Neural cell (in vitro differentiated cells): ENCODE measurements around the gene JADE2. TPM values are rescaled to one million over a fixed set of nuclear protein-coding genes. Genes with fewer than 3 reads are reported as not detected.
"Not testable (repeated sequence)": the region's sequence is repeated elsewhere in the genome, so short reads cannot be mapped to it uniquely, and the experiment has no call there.

ENCODE experiments used
- H2AFZ ChIP-seq: fragments of 200-600, 300-800 bp; sonication (generic), shearing (Covaris generic); 2 replicates; pipeline ENCODE4 v1.6.0; 2014; ENCODE audit warnings: low read depth, mild to moderate bottlenecking, antibody characterized with exemption, low read length, moderate library complexity
- H3F3A ChIP-seq: fragments of 200-600 bp; shearing (Covaris generic); 2 replicates; pipeline ENCODE4 v1.6.1; 2016; ENCODE audit warnings: mild to moderate bottlenecking, moderate library complexity, mixed read lengths, antibody characterized with exemption, low read length; ENCODE audit not compliant: insufficient read depth, poor library complexity, severe bottlenecking
- H3K27ac ChIP-seq: fragments of 200-600, 300-800 bp; sonication (generic), shearing (Covaris generic); 2 replicates; pipeline ENCODE4 v1.5.1; 2014; ENCODE audit warnings: mild to moderate bottlenecking, low read length, moderate library complexity
- H3K27me3 ChIP-seq: fragments of 300-800, 200-600 bp; sonication (generic), shearing (Covaris generic); 2 replicates; pipeline ENCODE4 v1.6.0; 2014; ENCODE audit warnings: mild to moderate bottlenecking, low read depth, low read length, moderate library complexity; ENCODE audit not compliant: insufficient read depth
- H3K36me3 ChIP-seq: fragments of 300-800, 200-600 bp; sonication (generic), shearing (Covaris generic); 2 replicates; pipeline ENCODE4 v1.5.1; 2014; ENCODE audit warnings: mild to moderate bottlenecking, antibody characterized with exemption, low read length, moderate library complexity; ENCODE audit not compliant: insufficient read depth
- H3K4me2 ChIP-seq: fragments of 300-800, 200-600 bp; sonication (generic), shearing (Covaris generic); 2 replicates; pipeline ENCODE4 v1.6.0; 2014; ENCODE audit warnings: mild to moderate bottlenecking, low read length
- H3K4me3 ChIP-seq: fragments of 300-800, 200-600 bp; sonication (generic), shearing (Covaris generic); 2 replicates; pipeline ENCODE4 v1.5.1; 2014; ENCODE audit warnings: mild to moderate bottlenecking, low read length, moderate library complexity
- H3K79me2 ChIP-seq: fragments of 200-600 bp; shearing (Covaris generic); replicated peaks from 2 replicates; pipeline ENCODE4 v1.6.0; 2014; ENCODE audit warnings: mild to moderate bottlenecking, low read length, moderate library complexity; ENCODE audit not compliant: insufficient read depth
- H3K9ac ChIP-seq: fragments of 300-800, 200-600 bp; sonication (generic), shearing (Covaris generic); 2 replicates; pipeline ENCODE4 v1.6.1; 2016; ENCODE audit warnings: mild to moderate bottlenecking, low read length, mixed read lengths
- H3K9me2 ChIP-seq: fragments of 200-600 bp; shearing (Covaris generic); 2 replicates; pipeline ENCODE4 v1.6.1; 2016; ENCODE audit warnings: mild to moderate bottlenecking, low read length, mixed read lengths; ENCODE audit not compliant: insufficient read depth
- H3K9me3 ChIP-seq: fragments of 200-600, 300-800 bp; sonication (generic), shearing (Covaris generic); 2 replicates; pipeline ENCODE4 v1.6.1; 2016; ENCODE audit warnings: mild to moderate bottlenecking, mixed run types, low read length, moderate library complexity, mixed read lengths
- H4K20me1 ChIP-seq: fragments of 200-600 bp; shearing (Covaris generic); 2 replicates; pipeline ENCODE4 v1.6.1; 2016; ENCODE audit warnings: mild to moderate bottlenecking, mixed run types; ENCODE audit not compliant: insufficient read depth
- EP300 ChIP-seq: fragments of 450-650 bp; conservative IDR thresholded peaks from 2 replicates; pipeline ENCODE4 v1.6.1; 2014; ENCODE audit warnings: antibody characterized with exemption, mild to moderate bottlenecking, moderate library complexity; ENCODE audit not compliant: poor library complexity, severe bottlenecking
- EZH2 ChIP-seq: fragments of 200-600, 300-800 bp; shearing (Covaris generic), sonication (generic); IDR thresholded peaks from 2 replicates; pipeline ENCODE4 v1.6.1; 2014; ENCODE audit warnings: antibody characterized with exemption, low read length, borderline replicate concordance, mild to moderate bottlenecking; ENCODE audit not compliant: insufficient read depth, poor library complexity, severe bottlenecking
- MXI1 ChIP-seq: fragments of 450-650 bp; conservative IDR thresholded peaks from 2 replicates; pipeline ENCODE4 v1.6.1; 2014; ENCODE audit warnings: antibody characterized with exemption, mild to moderate bottlenecking; ENCODE audit not compliant: poor library complexity, severe bottlenecking
- POLR2AphosphoS5 ChIP-seq: IDR thresholded peaks from 2 replicates; pipeline ENCODE4 v1.6.1; 2012
- RAD21 ChIP-seq: fragments of 450-650 bp; conservative IDR thresholded peaks from 2 replicates; pipeline ENCODE4 v1.6.1; 2014; ENCODE audit warnings: antibody characterized with exemption, mild to moderate bottlenecking, moderate library complexity
- TAF1 ChIP-seq: IDR thresholded peaks from 2 replicates; pipeline ENCODE4 v1.6.1; 2012; ENCODE audit warnings: low read depth
- polyA plus RNA-seq: library from polyadenylated mRNA; depleted of rRNA; stranded (reverse); fragments of >200 nt; gene quantifications from 2 replicates; pipeline ENCODE4 v1.2.3, GENCODE V29; 2014
- TF ChIP-seq, protein P1 (sequence below): IDR thresholded peaks from 2 replicates; pipeline ENCODE4 v1.6.1; 2012; ENCODE audit warnings: borderline replicate concordance
- TF ChIP-seq, protein P2 (sequence below): fragments of 450-650 bp; IDR thresholded peaks from 2 replicates; pipeline ENCODE4 v1.5.1; 2014; ENCODE audit warnings: antibody characterized with exemption, mild to moderate bottlenecking, moderate library complexity; ENCODE audit not compliant: poor library complexity, severe bottlenecking

Gene JADE2
- polyA plus RNA-seq, 1 donor from 2014 or later = 1.9 TPM

DNA sequence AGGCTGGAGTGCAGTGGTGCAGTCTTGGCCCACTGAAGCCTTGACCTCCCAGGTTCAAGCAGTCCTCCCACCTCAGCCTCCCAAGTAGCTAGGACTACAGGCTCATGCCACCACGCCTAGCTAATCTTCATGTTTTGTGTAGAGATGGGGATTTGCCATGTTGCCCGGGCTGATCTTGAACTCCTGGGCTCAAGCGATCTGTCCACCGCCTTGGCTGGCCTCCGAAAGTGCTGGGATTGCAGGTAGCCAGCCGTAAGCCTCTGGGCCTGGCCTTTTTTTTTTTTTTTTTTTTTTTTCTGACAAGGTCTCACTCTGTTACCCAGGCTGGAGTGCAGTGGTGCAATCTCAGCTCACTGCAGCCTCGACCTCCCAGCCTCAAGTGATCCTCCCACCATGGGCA is 27.2 kb downstream of the JADE2 start:
- H2AFZ ChIP-seq, H3K9me3 ChIP-seq, H3K9me2 ChIP-seq, H4K20me1 ChIP-seq, H3K27ac ChIP-seq, H3K4me3 ChIP-seq, H3K36me3 ChIP-seq, H3F3A ChIP-seq, H3K4me2 ChIP-seq, H3K27me3 ChIP-seq, H3K9ac ChIP-seq, H3K79me2 ChIP-seq: not testable (repeated sequence)

DNA sequence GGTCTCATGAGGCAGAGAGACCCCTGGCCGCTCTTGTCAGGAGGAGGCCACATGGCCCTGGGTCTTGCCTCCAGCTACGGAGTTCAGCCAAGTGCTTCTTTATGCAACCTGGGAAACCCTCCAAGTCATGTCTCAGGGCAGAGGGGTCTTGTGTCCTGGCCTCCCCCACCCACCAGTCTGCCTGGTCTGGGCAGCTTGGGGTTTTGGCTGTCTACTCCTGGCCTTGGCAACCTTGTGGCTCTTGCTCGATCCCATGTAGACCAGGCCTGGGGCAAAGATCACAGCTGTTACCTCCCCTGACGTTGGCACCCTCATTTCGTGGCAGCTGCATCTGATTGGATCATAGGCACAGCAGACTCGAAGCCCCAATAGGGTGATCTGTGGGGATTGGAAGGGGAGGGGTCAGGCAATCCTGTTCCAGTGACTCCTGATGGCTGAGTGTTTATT is 28.4 kb downstream of the JADE2 start:
- H3K27ac ChIP-seq = no peak overlapping the region
- H3F3A ChIP-seq = no peaks in the 10 kb centered on the region
- no peaks in the 10 kb centered on the region for H3K27me3 ChIP-seq
- H3K4me2 ChIP-seq = no peak overlapping the region
- H3K9me3 ChIP-seq = no peaks in the 10 kb centered on the region
- H3K4me3 ChIP-seq = no peak overlapping the region
- H3K79me2 ChIP-seq = no peaks in the 10 kb centered on the region
- no peak for TF ChIP-seq EZH2
- no peak for TF ChIP-seq TAF1
- no peak for TF ChIP-seq EP300
- no peak for TF ChIP-seq MXI1
- no peaks in the 10 kb centered on the region for H3K36me3 ChIP-seq
- H3K9ac ChIP-seq = no peak overlapping the region
- no peak overlapping the region for H2AFZ ChIP-seq
- no peaks in the 10 kb centered on the region for H3K9me2 ChIP-seq
- no peaks in the 10 kb centered on the region for H4K20me1 ChIP-seq

DNA sequence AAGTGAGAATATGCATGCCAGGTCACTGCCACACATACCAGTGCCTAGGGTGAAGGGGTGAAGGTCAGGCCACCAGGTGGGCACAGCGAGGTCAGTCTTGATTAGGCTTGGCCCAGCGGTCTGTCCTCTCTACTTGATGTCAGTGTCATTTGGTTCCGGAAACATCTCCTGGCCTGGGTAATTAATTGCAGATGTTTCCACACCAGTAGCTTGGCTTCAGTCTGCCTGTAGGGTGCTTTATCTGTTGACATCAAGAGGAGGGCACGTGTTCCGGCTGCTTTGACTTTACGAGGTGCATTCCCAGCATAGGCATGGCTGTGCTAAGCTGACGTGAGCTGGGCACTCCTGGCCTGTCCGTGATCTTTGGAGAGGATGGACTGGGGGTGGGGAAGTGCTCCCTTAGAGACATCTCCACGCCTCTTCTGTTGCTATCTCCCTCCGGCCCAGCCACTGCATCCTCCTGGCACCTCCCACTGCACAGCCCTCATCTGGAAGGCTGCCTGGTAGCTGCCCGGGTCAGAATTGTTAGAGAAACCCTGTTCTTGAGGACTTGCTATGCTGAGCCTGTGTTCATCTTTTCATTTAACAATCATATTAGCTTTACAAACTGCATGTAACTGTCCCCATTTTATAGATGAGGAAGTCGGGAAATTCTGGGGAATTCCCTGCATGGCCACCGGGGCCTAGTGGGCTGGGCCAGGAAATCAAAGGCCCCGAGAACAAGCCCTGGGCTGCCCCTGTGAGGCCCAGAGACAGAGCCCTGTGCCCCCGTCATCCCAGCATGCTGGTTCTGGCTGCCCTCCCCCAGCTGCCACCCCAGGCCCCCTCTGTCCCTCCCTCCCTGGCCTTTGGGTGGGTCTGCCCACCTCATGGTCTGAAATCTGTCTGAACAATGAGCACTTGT is 29.1 kb downstream of the JADE2 start:
- H2AFZ ChIP-seq = no peak overlapping the region

More for the DNA sequence above, 29.1 kb downstream of the JADE2 start:
- no peaks in the 10 kb centered on the region for H3K27me3 ChIP-seq
- TF ChIP-seq, protein P1, sequence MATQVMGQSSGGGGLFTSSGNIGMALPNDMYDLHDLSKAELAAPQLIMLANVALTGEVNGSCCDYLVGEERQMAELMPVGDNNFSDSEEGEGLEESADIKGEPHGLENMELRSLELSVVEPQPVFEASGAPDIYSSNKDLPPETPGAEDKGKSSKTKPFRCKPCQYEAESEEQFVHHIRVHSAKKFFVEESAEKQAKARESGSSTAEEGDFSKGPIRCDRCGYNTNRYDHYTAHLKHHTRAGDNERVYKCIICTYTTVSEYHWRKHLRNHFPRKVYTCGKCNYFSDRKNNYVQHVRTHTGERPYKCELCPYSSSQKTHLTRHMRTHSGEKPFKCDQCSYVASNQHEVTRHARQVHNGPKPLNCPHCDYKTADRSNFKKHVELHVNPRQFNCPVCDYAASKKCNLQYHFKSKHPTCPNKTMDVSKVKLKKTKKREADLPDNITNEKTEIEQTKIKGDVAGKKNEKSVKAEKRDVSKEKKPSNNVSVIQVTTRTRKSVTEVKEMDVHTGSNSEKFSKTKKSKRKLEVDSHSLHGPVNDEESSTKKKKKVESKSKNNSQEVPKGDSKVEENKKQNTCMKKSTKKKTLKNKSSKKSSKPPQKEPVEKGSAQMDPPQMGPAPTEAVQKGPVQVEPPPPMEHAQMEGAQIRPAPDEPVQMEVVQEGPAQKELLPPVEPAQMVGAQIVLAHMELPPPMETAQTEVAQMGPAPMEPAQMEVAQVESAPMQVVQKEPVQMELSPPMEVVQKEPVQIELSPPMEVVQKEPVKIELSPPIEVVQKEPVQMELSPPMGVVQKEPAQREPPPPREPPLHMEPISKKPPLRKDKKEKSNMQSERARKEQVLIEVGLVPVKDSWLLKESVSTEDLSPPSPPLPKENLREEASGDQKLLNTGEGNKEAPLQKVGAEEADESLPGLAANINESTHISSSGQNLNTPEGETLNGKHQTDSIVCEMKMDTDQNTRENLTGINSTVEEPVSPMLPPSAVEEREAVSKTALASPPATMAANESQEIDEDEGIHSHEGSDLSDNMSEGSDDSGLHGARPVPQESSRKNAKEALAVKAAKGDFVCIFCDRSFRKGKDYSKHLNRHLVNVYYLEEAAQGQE = no peak
- TF ChIP-seq POLR2AphosphoS5 (no peak), TAF1 (no peak), RAD21 (no peak), EZH2 (no peak), EP300 (no peak), MXI1 (no peak)
- TF ChIP-seq, protein P2, sequence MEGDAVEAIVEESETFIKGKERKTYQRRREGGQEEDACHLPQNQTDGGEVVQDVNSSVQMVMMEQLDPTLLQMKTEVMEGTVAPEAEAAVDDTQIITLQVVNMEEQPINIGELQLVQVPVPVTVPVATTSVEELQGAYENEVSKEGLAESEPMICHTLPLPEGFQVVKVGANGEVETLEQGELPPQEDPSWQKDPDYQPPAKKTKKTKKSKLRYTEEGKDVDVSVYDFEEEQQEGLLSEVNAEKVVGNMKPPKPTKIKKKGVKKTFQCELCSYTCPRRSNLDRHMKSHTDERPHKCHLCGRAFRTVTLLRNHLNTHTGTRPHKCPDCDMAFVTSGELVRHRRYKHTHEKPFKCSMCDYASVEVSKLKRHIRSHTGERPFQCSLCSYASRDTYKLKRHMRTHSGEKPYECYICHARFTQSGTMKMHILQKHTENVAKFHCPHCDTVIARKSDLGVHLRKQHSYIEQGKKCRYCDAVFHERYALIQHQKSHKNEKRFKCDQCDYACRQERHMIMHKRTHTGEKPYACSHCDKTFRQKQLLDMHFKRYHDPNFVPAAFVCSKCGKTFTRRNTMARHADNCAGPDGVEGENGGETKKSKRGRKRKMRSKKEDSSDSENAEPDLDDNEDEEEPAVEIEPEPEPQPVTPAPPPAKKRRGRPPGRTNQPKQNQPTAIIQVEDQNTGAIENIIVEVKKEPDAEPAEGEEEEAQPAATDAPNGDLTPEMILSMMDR = no peak
- no peaks in the 10 kb centered on the region for H3K79me2 ChIP-seq
- no peak overlapping the region for H3K27ac ChIP-seq
- no peaks in the 10 kb centered on the region for H3K36me3 ChIP-seq
- no peaks in the 10 kb centered on the region for H3K9me2 ChIP-seq
- no peaks in the 10 kb centered on the region for H4K20me1 ChIP-seq
- no peak overlapping the region for H3K9ac ChIP-seq
- H3K4me3 ChIP-seq = no peak overlapping the region
- no peak overlapping the region for H3K4me2 ChIP-seq
- H3F3A ChIP-seq = no peaks in the 10 kb centered on the region
- no peaks in the 10 kb centered on the region for H3K9me3 ChIP-seq
